ENCODE measurements around the gene ALPI.

DNA sequence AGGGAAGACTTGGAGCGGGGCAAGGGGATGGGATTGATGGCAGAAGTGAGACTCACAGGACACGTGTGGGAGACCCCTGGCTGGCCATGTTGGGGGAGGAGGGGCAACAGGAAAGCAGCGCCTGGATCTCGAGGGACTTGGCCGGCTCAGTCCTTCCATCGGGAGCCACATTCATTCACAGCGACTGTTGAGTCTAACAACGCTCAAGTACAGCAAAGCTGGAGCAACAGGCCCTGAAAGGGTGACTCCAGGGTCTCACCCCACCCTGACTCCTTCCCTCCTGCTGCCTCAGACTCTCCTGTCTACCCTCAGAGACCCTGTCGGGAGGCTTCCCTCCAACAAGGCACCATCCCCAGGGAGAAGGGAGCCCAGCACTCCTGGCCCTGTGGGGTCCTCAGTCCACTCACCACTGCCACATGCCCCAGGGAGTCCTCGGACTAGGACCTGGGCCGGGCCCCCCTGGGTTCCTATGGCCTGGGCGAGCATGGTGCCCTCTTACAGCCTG, 14.8 kb upstream of the ALPI start:
- no peak for TF ChIP-seq CTCF (IDR thresholded peaks at IDR 0.05 in 8 of 11, conservative IDR thresholded peaks at IDR 0.05 in 3 of 11)
- no peak for TF ChIP-seq POLR2A (IDR thresholded peaks at IDR 0.05)
